ENCODE results near the gene C2orf68.
"Not testable (repeated sequence)": the region's sequence is repeated elsewhere in the genome, so short reads cannot be mapped to it uniquely, and the experiment has no call there.

The C2orf68 gene

DNA sequence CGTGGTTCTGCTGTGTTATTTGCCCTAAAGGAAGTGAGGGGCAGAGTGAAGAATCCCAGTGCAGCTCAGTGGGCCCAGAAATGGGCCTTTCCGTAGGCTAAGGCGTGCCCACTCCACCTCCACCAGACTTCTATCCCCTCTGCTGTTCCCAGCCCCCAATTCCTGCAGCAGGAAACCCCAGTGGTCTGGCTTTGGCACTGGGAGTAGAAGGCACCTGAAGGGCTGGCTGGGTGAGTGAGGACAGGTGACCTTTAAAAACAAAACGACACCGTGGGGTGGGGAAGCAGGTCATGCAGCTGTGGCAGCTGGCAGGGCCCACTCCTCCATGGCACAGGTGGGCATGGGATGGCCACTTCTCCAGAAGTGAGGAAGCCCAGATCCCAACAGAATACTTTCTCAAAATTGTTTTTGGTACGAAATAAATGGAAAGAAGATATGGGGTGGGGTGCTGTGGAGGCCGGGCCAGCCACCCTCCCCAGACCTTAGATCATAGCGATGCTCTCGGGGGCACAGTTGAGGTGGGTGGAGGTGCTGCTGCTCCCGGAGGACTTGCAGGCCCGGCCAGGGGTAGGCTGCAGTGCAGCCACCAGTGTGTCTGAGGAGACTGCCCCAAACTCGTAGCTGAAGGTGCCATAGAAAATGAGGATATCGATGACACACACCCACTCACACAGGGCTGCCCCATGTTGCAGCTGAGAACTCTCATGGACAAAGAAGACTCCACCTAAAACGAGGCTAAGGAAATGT is 13.1 kb downstream of the C2orf68 start:
- no peak for DNase-seq (ENCODE audit: low spot score)

DNA sequence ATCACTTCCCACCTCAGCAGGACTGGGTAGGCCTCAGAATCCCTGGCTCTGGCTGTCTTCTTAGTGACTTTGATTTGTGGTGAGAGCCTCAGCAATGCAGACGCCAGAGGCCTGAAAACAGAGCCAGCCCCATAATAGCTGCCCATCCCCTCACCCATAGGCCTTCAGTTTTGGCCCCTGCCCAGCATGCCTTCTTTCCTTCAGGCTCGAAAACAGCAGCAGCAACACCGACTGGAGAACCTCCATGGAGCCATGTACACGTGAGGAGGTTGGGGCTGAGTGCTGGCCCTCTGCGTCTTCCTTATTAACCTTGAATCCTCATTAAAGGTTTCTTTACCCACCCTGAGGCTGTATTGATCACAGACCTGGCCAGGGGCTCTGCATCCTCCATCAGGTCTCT is 14.6 kb downstream of the C2orf68 start:
- no peak for DNase-seq (ENCODE audit: low spot score)

DNA sequence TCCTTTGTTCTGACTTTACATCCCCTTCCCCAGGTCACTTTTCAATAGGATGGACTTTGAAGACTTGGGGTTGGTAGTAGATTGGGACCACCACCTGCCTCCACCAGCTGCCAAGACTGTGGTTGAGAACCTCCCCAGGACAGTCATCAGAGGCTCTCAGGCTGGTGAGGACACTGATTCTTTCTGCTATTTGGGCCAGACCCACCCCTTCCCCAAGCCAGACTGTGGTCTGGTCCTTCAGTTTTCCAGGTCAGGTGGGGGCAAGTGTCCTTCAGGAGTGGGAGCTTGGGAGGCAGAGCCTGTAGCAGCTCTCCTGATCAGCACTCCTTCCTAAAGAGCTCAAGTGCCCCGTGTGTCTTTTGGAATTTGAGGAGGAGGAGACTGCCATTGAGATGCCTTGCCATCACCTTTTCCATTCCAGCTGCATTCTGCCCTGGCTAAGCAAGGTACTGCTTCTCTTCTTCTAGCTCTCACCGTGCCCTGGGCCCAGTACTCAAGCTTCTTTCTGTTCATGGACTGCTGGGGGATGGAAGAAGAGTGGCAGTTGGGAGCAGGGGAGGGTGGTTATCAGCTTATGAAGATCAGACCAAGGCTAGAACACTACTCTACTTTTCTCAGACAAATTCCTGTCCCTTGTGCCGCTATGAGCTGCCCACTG is 15.3 kb downstream of the C2orf68 start:
- DNase-seq (ENCODE audit: low spot score): no peak

DNA sequence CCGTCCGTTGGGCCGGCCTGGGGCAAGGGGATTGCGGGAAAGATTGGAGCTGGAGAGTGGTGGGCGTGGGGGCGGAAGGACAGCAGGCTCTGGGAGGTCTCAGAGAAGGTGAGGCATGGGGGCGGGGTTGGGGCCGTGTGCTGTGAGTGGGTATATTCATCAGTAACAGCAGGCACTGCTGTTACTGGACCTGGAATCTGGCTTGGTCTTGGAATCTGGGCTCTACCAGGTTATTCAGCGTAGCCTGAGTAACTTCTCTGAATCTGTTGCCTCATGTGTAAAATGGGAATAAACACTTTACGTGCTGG is 15.9 kb downstream of the C2orf68 start:
- no peak for DNase-seq (ENCODE audit: low spot score)

DNA sequence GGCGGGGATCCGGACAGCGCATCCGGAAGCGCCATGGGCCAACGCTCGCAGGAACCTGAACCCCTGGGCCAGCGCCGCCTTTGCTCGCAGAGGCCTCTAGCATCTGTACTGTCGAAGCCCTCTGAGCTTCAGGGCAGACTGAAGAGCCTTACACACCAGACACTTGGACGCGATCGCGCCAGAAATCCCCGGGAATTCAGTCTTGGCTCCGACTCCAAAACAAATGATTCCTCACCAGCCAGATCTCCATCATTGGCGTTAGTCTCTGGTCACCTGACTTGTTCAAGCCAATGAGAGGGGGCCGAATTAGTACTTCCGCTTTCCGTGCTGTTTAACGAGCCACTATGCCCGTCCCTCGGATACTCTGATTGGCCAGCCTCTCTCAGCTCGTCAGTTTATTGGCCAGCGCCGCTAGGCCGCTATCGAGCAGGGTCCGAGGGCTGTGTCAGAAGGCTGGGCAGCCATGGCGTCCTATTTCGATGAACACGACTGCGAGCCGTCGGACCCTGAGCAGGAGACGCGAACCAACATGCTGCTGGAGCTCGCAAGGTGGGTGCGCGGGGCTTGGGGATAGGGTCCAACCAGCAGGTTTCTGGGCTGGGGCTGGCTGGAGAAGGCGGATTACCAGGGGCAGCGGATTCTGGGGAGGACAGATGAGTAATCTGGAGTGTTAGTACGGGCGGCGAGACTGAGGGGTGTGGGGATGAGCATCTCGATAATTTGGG is 16.4 kb downstream of the C2orf68 start, which contains the start of gene RNF181:
Gene RNF181, plus strand, starts transcription at position 445 of the 725 bp plus-strand sequence. Its CDS starts 19 bp downstream, at position 464.
- peak; percentile 98 for DNase-seq (ENCODE audit: low spot score)

DNA sequence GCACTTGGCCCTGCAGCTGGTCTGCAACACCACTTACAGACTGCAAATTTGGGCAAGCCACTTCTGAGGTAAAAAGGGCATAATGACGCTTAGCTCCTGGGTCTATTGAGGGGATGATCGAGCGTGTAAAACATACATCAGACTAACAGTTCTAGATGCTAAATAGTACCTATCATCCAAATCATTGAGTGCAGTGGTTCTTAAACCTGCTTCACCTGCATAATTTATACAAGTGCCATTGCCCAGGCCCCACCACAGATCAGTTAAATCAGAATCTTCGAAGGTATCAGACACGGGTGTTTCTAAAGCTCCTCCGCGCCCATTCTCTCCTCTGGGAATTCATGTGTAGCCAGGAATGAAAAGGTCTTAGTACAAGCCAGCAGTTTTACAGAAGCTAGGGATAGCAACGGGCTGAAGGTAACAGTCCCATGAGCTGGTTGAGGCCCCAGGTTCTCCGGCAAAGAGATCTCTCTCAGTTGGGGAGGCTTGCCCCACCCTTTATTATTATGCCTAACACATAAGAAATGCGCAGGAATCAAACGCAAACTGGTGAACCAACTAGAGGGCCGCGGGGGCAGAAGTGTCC is 17.1 kb downstream of the C2orf68 start:
- DNase-seq (ENCODE audit: low spot score): no peak

DNA sequence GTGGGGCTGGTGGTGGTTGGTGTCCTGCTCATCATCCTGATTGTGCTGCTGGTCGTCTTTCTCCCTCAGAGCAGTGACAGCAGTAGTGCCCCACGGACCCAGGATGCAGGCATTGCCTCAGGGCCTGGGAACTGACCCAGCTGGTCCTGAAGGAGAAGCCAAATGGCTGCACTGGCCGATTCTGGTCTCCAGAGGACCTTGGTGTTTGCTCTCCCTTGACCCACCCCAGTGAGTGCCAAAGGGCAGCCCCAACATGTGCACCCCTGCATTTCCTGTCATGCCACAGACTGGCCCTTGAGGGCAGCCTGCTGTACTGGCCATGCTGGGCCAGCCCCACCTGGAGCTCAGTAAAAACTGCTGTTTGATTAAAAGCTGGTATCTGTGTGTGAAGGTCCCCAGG is 18.8 kb downstream of the C2orf68 start:
- DNase-seq (ENCODE audit: low spot score): no peak

DNA sequence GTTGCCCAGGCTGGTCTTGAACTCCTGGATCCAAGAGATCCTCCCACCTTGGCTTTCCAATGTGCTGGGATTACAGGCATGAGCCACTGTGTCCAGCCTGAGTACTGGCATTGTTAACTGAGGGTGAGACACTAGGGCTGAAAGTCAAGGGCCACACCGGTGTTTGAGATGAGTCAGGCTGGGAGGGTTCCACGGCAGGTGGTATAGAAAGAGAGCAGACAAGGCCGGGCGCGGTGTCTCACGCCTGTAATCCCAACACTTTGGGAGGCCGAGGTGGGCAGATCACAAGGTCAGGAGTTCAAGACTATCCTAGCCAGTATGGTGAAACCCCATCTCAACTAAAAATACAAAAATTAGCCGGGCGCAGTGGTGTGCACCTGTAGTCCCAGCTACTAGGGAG is 19.6 kb downstream of the C2orf68 start:
- DNase-seq (ENCODE audit: low spot score): not testable (repeated sequence)

DNA sequence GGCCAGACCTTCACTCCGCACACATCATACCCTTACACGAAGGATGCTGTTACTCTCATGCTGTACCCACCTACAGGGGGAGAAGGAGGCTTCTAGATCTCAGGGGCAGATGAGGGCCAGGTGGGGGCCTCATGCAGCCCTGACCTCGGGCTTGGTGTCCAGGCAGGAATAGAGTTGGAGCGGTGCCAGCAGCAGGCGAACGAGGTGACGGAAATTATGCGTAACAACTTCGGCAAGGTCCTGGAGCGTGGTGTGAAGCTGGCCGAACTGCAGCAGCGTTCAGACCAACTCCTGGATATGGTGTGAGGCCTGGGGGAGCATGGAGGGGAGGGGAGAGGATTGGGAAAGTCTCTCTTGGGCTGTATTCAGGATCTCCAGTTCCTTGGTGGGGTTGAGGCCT is 20.3 kb downstream of the C2orf68 start:
- DNase-seq (ENCODE audit: low spot score): no peak

DNA sequence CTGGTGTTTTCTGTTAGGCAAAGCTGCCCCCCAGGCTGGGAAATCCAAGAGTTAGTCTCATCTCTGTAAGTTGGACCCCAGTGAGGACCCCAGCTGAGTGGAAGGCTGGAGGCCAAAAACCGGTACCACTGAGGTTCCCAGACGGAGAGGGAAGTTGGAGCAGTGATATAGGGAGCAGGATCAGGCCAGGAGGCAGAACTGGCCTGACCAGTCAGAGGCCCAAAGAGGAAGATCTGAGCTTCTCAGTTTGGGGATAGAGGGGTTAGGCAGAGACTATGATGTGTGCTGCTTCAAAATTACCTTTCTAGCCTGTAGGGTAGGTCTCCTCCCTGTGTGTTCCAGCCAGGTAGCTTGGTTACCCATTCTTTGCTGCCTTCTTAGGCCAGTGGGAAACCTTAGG is 20.9 kb downstream of the C2orf68 start:
- DNase-seq (ENCODE audit: low spot score): no peak

DNA sequence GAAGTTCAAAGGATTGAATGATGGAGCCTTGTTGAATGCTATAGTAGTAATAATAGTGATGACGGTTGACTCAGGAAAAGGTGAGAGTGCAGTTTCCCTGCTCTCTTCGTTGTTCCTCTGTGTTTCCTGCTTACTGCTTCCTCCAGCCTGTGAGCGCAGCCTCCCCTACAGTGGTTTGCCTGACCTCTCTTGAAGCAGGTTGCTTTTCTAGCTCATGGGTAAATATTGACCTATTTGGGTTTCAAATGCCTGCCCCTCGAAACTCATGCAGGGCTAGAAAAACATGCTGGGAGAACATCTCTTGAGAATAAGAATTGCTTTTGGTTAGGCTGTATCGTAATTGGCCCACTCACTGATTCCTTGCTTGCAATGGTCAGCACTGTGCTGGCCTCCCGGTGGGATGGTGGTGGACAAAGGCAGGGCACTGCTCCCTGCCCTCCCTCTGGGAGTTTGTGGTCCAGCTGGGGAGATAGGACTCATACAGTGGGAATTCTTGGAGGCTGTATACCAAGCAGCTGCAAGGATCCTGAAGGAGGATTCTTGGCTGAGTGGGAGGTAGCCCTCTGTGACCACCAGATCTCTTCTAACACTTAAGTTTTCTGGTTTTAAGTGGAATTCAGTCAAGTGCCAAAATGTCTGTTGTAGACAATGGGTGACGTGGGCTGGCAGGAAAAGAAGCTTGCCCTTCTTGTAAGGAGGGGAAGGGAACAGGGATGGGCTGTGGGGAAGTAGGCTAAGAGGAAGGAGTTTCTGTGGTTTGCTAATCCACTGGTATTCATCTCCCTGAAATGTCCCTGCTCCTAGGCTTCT is 21.7 kb downstream of the C2orf68 start:
- DNase-seq (ENCODE audit: low spot score): no peak

DNA sequence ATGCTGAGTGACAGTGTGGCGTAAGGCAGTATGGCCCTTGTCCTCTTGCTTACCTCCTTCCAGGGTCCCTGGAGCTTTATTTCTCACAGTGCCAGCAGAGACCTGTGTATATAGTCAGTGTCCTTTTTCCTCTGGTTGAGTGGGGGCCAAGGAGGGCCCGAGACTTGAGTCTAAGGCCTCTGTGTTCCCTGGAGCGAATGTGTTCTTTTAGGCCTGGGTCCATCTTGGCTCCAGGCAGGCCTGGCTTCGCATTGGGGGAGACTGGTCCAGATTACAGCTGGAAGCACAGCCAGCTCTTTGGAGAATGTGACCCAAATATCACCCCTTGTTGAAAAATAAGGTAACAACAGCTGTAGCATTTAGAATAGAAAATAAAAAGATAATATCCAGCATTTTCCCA is 22.7 kb downstream of the C2orf68 start:
- DNase-seq (ENCODE audit: low spot score): no peak

DNA sequence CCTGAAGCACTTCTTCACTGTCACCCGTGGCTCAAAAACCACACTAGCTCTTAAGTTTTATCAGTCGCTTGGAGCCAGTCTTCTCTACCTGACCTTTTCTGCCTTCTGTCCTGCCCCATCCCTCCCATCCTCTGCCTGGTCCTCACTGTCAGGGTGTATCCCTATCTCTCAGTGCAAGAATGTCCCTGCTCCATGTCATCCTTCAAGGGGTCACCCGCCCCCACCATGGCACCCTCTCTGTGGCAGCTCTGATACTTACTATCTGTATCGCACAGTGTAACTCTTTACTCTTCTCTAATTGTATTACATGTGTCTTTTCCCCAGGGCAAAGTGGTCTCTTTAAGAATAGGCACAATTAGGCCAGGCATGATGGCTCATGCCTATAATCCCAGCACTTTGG is 23.2 kb downstream of the C2orf68 start:
- DNase-seq (ENCODE audit: low spot score): no peak

DNA sequence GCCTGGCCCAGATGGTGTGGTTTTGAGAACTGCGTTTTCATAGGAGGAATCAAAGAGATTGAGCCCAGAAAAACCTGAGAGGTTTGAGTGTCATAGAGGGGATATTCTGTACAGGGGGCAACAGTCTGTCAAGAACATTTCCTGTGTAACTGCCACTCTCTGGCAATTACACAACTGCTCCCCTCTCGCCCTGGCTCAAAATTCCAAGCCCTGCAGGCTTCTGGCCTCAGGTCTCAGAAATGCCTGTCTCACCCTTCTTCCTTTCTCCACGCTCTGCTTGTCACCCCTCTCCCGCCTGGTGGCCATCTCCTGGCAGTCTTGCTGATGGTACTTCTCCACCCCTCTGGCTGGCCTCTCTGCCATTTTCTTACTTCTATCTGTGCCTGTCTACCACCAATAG is 23.6 kb downstream of the C2orf68 start:
- DNase-seq (ENCODE audit: low spot score): no peak

DNA sequence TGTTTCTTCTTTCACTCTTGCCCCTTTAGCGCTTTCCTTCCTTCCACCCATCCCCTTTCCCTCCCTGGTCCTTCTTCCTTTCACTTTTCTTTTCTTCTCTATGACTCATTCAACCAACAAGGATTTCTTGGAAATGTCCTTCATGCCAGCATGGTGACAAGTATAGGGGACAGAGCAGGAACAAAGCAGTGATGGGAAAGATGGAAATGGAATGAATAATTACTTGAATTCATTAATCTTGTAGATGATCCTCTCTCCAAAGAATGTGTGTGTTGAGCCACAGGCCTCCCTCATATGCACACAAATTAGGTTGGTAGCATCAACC is 26.1 kb downstream of the C2orf68 start:
- no peak for DNase-seq (ENCODE audit: low spot score)

DNA sequence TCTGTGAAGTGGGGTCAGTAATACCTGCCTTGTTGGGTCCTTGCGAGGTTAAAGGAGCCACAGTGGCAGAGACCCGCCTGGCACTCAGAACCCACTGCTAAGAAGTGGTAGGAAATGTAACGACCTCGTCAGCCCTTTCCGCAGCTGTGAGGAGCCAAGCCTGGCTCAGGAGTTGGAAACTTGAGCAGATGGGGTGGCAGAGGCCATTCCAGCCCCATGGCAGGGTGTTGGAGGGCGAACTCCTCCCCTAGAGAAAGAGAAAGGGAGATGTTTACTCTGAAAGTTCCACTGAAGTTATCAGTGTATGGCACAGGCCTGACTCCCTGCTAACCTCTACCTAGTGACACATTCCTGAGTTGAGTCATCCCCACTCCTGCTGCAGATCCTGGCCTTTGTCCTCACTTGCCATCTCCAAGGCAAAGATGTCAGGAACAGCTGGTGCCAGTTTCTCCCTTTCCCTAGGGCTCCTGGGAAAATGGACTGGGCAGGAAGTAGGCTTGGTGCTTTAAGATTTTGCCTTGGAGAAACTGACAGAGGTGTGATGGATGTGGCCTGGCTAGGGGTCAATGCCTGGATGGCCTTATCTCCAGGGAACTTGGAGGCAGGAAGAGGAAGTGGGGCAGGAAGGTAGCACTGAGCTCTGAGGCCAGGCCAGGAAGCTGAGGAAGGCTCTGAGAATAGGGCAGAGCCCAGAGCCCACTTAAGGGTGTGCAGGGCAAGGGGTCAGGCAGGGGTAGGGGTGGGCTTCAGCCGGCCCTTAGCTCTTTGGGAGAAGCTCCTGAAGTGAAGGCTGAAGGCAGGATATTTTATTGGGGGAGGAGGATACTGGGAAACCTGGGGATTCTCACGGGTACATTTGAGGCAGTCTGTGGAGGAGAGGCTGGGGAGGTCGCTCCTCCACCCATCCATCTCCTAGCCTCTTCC is 26.7 kb downstream of the C2orf68 start:
- DNase-seq (ENCODE audit: low spot score): peak; percentile 85

DNA sequence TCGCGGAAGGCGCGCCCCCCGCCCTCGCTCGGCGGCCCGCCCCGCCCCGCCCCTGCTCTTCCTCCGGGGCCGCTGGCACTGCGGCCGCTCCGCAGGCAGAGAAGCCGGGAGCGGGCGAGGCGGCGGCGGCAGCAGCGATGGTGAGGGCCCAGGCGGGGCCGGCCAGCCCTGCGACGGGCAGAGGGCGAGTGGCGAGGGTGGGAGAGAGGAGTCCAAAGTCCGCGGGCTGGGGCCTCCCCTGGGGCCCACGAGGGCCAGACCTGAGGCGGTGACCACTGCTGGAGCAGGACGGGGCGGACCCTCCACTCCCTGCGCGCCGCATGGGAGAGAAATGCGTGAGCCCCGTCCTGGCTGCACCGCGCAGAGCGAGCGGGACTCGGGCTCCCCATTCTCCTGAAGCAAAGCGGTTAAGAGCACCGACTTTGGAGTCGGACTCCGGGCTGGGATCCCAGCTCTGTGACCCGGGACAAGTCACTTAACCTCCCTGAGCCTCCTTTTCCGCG is 27.5 kb downstream of the C2orf68 start, which contains the start of gene VAMP5:
Gene VAMP5, plus strand, starts transcription at position 78 of the 503 bp plus-strand sequence. Its CDS starts 60 bp downstream, at position 138.
- DNase-seq (ENCODE audit: low spot score): peak; percentile 83

DNA sequence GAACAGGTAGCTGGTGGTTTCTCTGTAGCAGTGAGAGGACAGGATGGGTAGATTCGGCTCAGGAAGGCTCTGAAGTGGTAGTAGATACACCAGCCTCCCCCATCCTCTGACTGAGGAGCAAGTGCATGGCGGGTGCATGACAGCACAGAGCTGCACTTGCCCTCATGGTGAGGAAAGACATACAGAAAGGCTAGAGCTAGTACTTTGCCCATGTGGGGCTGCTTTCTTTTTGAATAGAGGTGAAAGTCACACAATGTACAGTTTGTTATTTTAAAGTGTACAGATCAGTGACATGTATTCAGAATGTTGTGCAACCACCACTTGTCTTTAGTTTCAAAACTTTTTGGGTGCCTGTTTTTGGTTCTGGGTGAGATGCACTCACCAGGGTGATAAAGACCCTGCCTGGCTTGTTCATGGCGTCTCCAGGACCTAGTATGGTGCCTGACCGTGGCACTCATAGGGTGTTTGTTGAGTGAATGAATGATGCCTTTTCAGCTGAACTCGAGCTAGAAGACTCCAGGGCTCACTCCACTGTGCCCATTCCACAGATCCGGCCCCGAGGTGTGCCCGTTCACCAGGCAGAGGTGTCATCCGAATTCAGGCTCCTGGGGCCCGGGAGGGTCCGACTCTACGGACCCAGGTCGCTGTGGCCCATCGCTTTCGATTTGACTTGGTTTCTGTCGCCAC is 28.1 kb downstream of the C2orf68 start:
- no peak for DNase-seq (ENCODE audit: low spot score)

DNA sequence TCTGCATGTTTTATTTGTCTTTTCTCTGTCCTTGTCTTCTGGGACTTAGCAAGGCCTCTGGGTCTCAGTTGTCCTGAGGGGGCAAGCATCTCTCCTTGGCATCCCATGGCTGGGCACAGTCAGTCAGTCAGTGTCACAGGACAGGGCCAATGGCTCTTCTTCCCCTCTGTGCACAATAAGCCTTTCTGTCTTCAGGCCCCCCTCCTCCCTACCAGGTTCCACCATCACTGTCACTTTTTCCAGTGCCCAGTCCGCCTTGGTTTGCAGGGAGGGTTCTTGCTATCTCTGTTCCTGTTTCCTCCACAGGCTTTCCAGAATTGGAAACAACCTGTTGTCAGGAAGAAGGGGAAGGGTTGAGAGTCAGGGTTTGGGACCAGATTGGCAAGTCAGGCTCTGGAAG is 29.4 kb downstream of the C2orf68 start:
- DNase-seq (ENCODE audit: low spot score): no peak

DNA sequence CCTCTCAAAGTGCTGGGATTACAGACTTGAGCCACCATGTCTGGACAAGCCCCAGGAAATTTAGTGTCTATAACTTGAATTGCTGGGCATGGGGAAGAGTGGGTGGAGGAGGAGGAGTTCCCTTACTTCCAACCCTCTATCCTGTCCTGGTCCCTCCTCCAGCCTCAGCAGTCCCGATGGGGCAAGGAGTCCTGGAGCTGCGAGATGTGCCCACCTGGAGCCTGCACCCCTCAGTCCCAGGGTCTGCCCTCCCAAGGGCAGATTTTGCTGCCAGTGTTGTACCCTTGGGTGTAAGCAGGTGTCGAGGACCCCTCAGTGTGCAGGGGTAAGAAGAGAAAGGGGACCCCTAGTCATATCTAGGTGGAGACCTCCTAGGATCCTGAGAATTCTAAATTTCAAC is 31.7 kb downstream of the C2orf68 start:
- no peak for DNase-seq (ENCODE audit: low spot score)
